ENCODE measurements around the gene NEU2. TPM values are rescaled to one million over a fixed set of nuclear protein-coding genes. Genes with fewer than 3 reads are reported as not detected.
"Not testable (repeated sequence)": the region's sequence is repeated elsewhere in the genome, so short reads cannot be mapped to it uniquely, and the experiment has no call there.

The NEU2 gene
- polyA plus RNA-seq, 3 donors = not detected

DNA sequence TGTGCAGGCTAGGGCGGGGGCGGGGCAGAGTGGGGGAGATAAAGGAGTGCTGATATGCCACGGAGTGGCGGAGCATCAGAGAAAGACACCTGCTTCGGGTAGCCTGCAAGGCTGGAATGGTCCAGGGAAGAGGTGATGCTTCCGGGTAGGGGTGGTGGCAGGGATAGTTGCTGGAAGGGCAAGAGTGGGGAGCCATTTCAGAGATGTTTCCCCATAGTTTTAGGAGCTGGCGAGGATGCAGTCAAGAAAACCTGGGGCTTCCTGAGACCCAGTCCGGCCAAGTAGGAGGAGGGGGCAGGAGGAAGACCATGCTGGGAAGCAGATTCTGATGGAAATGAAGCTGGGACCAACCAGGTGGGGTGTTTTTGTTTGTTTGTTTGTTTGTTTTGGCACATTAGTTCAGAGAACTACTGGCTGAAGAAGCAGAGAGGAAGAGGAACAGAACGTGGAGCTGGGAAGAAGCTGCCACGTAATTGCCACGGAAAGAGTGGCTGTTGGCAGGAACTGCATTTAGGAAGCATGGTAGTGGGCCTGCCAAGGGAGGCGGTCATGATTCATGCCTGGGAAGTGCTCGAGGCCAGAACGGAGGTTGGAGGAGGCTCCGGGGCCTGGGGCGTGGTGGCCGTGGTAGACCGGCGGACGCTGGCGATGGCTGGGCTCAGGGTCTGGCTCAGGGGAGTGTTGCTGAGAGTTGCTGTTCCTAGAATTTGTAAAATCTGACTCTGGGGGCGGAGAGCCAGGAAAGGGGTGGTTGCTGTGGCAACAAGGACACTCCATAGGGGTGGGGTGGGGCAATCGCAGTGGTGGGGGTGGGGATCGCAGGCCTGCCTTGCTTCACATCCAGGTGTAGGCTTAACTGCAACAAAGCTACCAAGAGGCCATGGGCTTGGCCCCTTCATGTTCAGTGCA lies 19.0 kb downstream of the NEU2 start:
- DNase-seq (ENCODE audit: extremely low read depth in 1 of 11, low read depth in 9 of 11, low spot score in 4 of 11) = no peak

DNA sequence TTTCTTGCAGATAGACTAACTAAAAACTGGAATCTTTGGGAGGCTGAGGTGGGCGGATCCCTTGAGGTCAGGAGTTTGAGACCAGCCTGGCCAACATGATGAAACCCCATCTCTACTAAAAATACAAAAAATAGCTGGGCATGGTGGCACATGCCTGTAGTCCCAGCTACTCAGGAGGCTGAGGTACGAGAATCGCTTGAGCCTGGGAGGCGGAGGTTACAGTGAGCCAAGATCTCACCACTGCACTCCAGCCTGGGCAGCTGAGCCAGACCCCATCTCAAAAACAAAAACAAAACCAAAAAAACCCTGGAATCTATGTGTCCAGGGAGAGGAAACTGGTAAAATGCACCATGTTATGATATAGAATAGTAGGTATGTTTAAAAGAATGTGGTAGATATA lies 20.0 kb downstream of the NEU2 start:
- DNase-seq (ENCODE audit: extremely low read depth in 1 of 11, low read depth in 9 of 11, low spot score in 4 of 11) = not testable (repeated sequence)

DNA sequence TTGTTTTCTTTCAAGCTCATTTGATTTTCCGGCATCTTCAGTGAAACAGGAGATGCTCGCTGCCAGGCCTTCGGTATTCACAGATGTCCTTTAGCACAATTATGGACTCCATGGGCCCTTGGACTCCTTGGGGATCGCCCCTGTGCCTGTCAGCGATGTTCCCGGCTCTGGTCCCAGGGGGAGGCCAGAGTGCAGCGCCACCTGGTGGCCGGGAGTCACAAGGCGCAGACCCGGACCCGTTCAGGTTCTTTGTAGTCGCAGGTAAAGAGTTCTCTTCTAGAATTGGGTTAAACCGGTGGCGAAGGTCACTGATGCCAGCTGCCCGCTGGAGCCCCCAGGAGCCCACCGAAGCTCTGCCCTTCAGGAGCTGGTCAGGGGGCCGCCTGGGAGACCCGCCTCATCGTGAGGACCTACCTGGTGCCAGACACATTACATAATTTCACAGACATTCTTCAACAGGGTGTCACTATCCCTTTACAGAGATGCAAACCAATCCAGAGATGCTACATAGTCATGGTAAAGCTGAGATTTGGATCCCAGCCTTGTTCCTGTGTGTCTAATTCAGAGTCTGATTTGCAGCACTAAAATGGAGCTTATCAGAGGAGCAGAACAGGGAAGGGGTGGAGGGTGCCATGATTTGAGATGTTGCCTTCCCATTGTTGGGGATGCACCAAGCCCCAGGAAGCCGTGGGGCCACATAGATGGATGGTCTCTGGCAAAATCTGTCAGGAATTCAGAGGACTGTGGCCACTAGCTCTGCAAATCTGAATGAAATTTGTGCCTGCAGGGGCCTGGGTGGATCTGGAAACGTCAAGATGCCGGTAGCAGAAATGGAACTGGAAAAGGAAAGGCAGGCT lies 21.7 kb downstream of the NEU2 start:
- DNase-seq (ENCODE audit: extremely low read depth in 1 of 11, low read depth in 9 of 11, low spot score in 4 of 11) = no peak

DNA sequence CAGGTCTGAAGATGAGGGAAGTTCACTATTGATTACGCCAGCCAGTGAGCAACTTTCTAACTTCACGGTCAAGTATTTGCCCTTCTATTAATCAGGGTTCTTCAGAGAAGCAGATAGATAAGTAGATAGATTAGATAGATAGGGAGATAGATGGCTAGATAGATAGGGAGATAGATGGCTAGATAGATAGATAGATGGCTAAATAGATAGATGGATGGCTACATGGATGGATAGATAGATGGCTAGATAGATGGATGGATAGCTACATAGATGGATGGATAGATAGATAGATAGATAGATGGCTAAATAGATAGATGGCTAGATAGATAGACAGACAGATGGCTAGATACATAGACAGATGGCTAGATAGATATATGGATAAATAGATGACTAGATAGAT lies 22.9 kb downstream of the NEU2 start:
- no peak for DNase-seq (ENCODE audit: extremely low read depth in 1 of 11, low read depth in 9 of 11, low spot score in 4 of 11)

DNA sequence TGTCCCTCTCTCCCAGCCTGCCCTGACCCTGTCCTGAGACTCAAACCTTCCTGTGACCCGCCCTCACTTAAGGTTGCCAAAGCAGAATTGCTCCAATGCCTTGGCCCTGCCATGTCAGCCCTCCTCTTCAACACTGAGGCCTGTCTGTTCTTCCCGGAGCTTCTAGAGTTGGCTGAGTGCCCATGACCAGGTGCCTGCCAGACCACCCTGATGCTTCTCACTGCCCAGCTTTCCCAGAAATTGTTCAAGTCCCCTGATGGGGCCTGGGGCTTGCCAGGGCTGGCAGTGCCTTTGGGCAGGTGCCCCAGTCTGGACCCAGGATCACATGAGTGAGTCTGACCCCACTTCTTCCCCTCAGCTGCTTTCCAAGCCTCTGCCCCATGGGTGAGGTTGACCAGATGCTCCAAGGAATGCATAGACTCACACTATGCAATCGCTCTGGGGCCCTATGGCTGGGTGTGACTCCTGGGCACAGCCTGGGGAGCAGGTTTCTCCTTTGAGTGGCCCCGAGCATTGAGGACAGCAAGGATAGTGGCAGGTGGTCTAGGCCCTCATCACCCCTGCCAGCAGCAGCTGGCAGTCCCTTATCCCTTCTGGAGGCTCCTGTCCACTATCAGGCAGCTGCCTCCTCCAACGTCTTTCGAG lies 24.6 kb downstream of the NEU2 start:
- DNase-seq (ENCODE audit: extremely low read depth in 1 of 11, low read depth in 9 of 11, low spot score in 4 of 11) = no peak

DNA sequence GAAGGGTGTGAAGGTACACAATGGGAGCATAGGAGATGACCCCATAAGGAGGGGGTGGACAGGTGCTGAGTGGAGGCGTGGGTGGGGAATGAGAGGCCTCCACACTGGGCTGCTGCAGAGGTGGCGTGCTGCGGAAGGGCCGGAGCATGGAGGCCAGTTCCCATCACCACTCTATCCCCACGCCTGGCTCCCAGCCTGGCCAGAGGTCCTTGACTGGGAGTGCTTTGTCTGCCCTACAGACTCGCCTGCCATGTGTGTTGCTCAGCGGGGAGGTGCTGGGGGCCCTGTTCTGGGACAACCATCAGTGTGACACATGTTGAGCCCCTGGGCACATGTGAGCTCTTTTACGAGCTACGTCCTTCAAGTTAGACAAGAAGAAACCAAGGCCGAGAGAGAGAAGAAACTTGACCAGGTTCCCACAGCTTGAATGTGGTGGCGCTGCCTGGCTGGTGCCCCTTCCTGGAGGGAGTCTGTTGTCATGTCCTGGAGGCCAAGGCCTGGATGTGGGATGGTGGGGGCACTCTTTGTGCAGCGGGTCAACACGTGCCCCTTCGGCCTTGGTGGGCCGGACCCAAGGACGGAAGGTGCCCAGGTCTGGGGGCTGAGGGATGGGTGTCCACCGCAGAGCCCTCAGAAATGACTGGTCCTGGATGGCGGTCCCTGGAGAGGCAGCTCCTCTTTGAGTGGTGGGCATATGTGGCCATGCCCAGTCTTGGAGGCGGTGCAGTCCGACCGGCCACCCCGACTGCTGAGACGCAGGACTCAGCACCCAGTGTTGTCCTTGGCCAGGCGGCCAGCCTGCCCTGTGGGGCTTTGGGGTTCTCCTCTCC lies 26.5 kb downstream of the NEU2 start:
- DNase-seq (ENCODE audit: extremely low read depth in 1 of 11, low read depth in 9 of 11, low spot score in 4 of 11) = no peak

DNA sequence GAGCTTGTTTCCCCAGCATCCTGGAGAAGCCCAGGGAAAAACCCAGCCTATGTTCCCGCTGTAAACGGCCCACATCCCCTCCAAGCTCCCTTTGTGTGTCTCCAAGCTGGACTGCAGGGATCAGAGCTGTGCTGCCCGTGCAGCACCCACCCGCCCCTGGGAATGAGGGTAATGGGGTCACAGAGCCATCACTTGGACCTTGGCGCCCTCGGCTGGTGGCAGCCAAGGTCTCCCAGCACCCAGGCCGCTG lies 27.0 kb downstream of the NEU2 start:
- no peak for DNase-seq (ENCODE audit: extremely low read depth in 1 of 11, low read depth in 9 of 11, low spot score in 4 of 11)

DNA sequence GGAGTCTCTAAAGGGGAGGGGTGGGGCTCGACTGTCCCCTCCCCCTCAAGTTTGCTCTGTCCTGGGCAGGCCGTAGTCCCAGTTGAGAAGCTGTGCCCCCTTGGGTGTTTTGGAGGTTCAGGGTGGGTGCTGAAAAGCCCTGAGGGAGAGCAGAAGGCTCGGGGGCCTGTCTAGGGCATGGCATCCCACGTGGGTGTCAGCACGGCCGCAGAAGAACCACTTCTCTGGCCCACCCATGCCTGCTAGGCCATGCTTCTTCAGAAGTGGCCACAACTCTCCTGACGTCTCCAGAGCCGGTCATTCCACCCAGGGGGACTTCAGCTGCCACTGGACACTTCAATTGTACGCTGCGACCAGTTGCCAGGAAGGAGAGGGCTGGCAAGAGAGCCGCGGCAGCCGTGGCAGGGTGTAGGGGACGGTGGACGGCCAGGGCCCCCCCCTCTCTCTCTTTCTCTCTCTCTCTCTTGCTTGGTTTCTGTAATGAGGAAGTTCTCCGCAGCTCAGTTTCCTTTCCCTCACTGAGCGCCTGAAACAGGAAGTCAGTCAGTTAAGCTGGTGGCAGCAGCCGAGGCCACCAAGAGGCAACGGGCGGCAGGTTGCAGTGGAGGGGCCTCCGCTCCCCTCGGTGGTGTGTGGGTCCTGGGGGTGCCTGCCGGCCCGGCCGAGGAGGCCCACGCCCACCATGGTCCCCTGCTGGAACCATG lies 27.5 kb downstream of the NEU2 start, which contains the start of gene INPP5D:
INPP5D (plus strand) TSS at position 546 of the 704 bp plus-strand sequence; CDS start at position 683, 137 bp downstream.
- DNase-seq (ENCODE audit: extremely low read depth in 1 of 11, low read depth in 9 of 11, low spot score in 4 of 11) = no peak

DNA sequence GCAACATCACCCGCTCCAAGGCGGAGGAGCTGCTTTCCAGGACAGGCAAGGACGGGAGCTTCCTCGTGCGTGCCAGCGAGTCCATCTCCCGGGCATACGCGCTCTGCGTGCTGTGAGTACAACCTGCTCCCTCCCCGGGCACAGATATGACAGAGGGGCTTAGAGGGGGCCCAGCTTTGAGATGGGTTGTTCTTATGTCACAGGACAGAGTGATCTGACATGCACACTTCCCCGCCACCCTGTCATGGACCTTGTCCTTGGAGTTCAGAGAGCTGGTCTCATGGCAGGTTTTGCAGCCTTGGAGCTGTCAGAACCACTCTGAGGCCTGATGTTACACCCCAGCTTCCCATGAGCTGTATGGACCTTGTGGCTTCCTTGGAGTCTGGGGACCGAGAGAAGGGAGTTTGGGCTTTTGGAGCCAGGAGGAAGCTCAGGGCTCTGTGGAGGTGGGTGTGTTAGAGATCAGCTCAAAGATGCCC lies 28.1 kb downstream of the NEU2 start:
- no peak for DNase-seq (ENCODE audit: extremely low read depth in 1 of 11, low read depth in 9 of 11, low spot score in 4 of 11)

DNA sequence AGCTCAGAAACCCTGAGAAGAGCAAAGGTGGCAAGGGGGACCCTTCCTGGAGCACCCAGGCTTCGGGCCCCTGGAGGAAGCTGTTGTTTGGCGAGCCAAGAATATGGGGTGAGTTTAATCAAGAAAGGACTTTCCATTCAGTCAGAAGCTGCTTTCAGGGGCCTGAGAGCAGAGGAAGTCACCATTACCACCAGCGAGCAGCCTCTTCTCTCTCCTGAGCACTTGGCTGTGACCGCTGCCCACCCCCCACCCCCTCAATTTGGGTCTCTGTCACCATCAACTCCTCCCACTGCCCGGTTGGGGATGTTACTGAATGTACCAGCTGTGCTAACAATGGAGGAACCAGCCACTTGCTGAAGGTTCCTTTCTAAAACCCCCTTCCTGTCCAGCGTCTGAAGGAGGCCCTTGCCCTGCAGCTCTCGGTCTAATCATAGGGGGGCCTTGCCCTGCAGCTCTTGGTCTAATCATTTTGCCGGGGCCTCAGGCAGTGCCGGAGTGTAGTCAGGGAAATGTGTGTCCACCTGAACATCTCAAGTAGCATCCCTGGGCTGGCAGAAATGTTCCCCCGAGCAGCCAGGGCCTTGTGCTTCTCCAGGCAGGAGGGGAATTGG lies 28.6 kb downstream of the NEU2 start:
- no peak for DNase-seq (ENCODE audit: extremely low read depth in 1 of 11, low read depth in 9 of 11, low spot score in 4 of 11)

DNA sequence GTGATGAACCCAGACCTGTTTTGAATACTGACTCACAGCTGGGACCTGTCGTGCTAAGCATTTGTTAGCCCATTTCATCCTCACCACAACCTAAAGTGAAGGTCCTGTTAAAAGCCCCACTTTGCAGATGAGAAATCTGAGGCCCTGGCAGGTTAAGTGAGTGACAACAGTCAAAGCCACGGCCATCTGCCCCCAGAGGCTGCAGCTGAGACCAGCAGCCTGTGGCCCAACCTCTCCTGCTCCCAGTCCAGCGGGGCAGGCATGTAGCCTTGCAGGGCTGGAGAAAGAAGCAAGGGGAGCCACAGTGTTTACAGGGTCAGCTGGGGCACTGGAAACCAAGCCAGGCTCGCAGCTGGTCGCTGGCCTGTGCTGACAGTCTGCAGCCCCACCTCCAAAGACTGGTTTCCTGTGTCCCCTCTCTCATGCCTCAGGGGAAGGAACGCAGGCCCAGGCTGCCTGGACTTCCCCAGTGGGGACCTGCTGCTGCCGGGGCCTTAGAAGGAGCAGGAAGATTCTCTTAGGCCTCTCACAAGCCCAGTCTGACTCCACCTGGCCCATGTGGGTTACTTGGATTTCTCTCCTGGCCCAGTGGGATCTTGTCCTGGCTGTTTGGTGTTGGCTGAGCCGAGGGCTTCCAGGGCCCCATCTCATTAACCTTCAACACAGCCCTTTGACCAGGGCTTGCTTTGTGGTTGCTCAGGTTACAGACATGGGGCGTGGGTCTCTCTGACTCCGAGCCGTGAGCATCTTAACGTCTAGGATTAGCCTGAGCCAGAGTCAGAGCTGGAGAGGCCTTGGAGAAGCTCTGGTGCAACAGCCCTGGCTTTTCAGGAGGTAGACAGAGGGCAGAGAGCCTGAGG lies 29.3 kb downstream of the NEU2 start:
- DNase-seq (ENCODE audit: extremely low read depth in 1 of 11, low read depth in 9 of 11, low spot score in 4 of 11) = no peak

DNA sequence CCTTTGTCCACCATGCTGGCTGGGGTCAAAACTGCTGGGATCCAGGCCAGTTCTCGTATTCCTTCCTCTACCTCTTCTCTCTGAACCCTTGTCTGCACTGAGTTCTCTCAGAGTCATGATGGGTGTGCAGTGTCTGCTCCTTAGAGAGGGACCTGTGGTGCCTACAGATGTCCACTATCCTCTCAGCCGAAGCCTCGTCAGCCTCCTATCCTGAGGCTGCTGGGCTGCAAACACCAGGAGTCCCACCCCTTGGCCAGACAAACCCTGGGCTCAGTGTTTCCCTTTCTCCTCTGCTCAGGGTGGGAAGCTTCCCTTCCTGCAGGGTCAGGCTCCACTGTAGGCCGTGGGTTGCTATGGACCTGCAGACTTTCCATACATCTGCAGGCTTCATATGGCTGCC lies 30.0 kb downstream of the NEU2 start:
- DNase-seq (ENCODE audit: extremely low read depth in 1 of 11, low read depth in 9 of 11, low spot score in 4 of 11) = no peak

DNA sequence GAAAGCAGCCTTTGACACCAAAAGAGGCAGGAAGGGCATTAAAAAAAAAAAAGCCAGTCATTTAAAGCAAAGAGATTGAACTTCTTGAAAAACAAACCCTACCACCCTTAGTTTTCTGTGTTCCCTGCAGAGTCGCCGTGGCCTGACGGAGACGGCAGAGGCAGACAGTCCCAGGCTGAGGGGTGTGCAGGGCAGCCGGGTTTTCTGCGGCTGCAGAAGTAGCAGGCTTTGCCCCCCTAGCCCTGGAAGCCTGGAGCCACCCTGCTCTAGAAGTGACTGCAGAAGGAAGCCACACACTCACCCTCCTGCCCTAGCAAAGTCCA lies 30.4 kb downstream of the NEU2 start:
- no peak for DNase-seq (ENCODE audit: extremely low read depth in 1 of 11, low read depth in 9 of 11, low spot score in 4 of 11)

DNA sequence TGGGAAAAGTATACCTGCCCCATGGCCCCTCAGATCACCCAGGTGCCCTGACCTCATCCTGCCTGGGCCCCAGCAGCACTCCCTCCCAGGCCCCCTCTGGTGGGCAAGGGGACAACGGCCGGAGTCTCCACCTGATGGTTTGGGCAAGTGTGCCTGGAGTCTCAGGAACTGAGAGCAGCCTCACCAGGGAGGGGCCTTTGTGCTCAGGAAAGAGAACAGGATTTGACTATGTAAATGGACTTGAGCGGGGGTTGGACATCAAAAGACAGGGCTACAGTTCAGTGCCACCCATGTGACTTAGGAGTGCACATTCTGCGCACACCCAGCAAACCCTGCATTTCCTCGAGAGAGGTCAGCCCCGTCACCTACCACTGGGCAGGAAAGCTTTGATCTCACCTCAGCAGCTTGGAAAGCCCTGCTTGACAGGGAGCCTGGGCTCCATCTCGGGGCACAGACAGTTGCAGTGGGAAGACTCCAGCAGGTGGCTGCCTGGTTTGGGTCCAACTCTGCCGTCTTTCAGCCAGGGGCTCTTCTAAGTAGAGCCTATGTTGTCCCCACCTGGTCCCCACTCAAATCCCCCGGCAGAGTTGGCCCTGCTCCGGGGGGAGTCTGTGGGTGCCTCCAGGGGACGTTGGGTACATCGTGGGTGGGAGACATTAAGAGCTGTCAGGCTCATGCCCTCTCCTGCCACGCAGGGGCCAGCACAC lies 30.9 kb downstream of the NEU2 start:
- DNase-seq (ENCODE audit: extremely low read depth in 1 of 11, low read depth in 9 of 11, low spot score in 4 of 11) = no peak

DNA sequence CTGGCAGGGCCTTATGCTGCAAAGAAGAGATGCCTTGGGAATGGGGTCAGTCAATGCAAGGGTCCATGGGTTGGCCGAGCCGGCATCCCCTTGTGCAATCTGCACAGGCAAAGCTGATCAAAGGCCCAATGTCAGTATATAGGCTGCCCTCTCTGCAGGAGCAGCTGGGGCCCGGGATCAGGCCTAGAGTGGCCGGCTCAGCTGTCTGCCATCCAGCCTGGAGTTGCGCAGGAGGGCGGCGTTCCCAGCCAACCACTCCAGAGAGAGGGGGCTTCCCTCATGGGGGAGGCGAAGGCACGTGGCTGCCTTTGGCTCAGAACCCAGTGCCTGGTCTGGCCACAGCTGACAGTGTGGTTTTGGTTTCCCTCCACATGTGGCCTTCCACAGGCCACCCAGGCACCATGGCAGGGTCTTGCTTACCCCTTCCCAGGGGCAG lies 31.5 kb downstream of the NEU2 start:
- DNase-seq (ENCODE audit: extremely low read depth in 1 of 11, low read depth in 9 of 11, low spot score in 4 of 11) = no peak

DNA sequence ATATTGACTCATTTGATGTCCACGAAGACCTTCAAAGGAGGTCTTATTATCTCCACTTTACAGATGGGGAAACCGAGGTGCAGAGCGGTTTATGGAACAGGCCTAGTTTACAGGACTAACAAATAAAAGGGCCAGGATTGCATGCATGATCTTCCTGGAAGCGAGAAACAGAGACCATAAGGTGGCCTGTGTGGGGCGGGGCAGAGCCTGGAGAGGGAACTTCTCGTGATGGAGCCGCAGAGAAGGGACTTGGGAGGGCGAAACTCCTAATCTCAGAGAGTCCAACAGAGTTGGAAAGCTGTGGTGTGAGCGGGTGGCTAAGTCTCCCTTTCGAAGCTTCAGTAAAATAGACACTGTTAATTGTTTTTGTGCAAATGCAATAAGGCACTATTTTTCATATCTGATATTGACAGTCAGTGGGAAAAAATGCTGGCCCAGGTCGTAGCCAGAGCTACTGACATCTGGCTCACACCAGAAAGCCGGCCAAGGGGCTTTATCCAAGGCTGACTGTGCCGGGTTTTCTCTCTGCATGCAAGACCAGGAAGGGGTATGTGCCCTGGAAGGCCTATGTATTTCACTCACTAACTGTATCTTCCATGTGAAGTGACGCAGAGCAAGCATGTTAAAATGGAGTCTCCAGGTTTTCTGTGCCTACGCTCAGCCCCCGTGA lies 32.2 kb downstream of the NEU2 start:
- no peak for DNase-seq (ENCODE audit: extremely low read depth in 1 of 11, low read depth in 9 of 11, low spot score in 4 of 11)

Data from renal cortex interstitium (tissue), 11 donors.